GM15510 (cell line): ENCODE measurements around the gene PRKD3.

Source experiments
- POLR2A ChIP-seq: IDR thresholded peaks from 3 replicates; pipeline ENCODE4 v1.6.1; 2011; ENCODE audit warnings: borderline replicate concordance; ENCODE audit not compliant: insufficient read length; ENCODE audit errors: extremely low read depth

PRKD3 gene

GRCh38 chr2:37326866-37327634, 2.4 kb upstream of the PRKD3 start:
- no peak for TF ChIP-seq POLR2A

GRCh38 chr2:37326285-37326684, 1.7 kb upstream of the PRKD3 start:
- TF ChIP-seq POLR2A = no peak

GRCh38 chr2:37325625-37326071, 1.0 kb upstream of the PRKD3 start:
- TF ChIP-seq POLR2A = no peak

GRCh38 chr2:37324536-37324785, 172 bp downstream of the PRKD3 start:
- peak; percentile 45 for TF ChIP-seq POLR2A

GRCh38 chr2:37323781-37324535, 675 bp downstream of the PRKD3 start:
- no peak for TF ChIP-seq POLR2A

GRCh38 chr2:37323176-37323780, 1.4 kb downstream of the PRKD3 start:
- no peak for TF ChIP-seq POLR2A

GRCh38 chr2:37322368-37322767, 2.3 kb downstream of the PRKD3 start:
- TF ChIP-seq POLR2A = no peak

GRCh38 chr2:37321029-37321682, 3.5 kb downstream of the PRKD3 start:
- TF ChIP-seq POLR2A = no peak

GRCh38 chr2:37319754-37320609, 4.7 kb downstream of the PRKD3 start:
- no peak for TF ChIP-seq POLR2A

GRCh38 chr2:37318401-37318800, 6.2 kb downstream of the PRKD3 start:
- TF ChIP-seq POLR2A = no peak

- TF ChIP-seq POLR2A = no peak
Observed at GRCh38 chr2:37317746-37318145, 6.9 kb downstream of the PRKD3 start.

GRCh38 chr2:37316181-37316580, 8.5 kb downstream of the PRKD3 start:
- TF ChIP-seq POLR2A = no peak

- TF ChIP-seq POLR2A = no peak
Observed at GRCh38 chr2:37315364-37315763, 9.3 kb downstream of the PRKD3 start.

- TF ChIP-seq POLR2A = no peak
Observed at GRCh38 chr2:37307500-37307899, 17.1 kb downstream of the PRKD3 start.
